22Rv1 (cell line): ENCODE results near the gene MAP3K8.

Experiments
- CTCF ChIP-seq: fragments of 450-650 bp; IDR thresholded peaks from 2 replicates; pipeline ENCODE4 v1.5.1; 2017; ENCODE audit warnings: mild to moderate bottlenecking
- ZFX ChIP-seq: fragments of 450-650 bp; IDR thresholded peaks from 2 replicates; pipeline ENCODE4 v1.6.1; 2017; ENCODE audit warnings: antibody characterized with exemption, borderline replicate concordance

GRCh38 chr10:30476511-30477155 is 42.6 kb downstream of the MAP3K8 start:
- TF ChIP-seq CTCF (no peak), ZFX (no peak)
